WI38 (cell line): ENCODE data around the gene RBFOX1.

Experiments
- H3K4me3 ChIP-seq: 2 replicates; pipeline ENCODE4 v1.5.1; 2011; ENCODE audit warnings: low read depth, mild to moderate bottlenecking, control low read depth, low read length
- CTCF ChIP-seq: IDR thresholded peaks from 2 replicates; pipeline ENCODE4 v1.5.1; 2012; ENCODE audit warnings: low read depth, mild to moderate bottlenecking, control low read depth, low read length

Gene RBFOX1

GRCh38 chr16:7439518-7439917 is 106.9 kb downstream of the RBFOX1 start:
- no peak overlapping the region for H3K4me3 ChIP-seq
- no peak for TF ChIP-seq CTCF

DNA sequence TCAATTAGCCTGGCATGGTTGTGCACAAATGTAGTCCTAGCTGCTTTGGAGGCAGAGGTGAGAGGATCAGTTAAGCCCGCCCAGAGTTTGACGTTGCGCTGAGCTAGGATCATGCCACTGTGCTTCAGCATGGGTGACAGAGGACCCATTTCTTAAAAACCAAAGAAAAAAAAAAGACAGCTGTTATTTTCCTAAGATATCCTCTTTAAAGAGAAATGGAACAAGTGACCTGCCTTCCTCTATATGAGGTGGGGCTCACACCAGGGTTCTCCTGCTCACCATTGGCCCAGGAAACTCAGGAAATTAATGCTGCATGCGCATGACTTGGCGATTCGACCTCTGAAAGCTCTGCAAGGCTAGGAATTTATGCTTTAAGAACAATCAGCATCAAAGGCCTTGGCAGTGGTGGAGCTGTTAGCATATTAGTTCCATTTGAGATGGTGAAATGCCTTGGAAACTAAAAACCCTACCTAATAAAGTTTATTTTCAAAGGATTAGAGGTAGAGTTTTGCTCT is 108.3 kb downstream of the RBFOX1 start:
- no peak for TF ChIP-seq CTCF
- no peak overlapping the region for H3K4me3 ChIP-seq

- no peak overlapping the region for H3K4me3 ChIP-seq
- TF ChIP-seq CTCF = no peak
These were observed 109.4 kb downstream of the RBFOX1 start for GRCh38 chr16:7442050-7442449.

DNA sequence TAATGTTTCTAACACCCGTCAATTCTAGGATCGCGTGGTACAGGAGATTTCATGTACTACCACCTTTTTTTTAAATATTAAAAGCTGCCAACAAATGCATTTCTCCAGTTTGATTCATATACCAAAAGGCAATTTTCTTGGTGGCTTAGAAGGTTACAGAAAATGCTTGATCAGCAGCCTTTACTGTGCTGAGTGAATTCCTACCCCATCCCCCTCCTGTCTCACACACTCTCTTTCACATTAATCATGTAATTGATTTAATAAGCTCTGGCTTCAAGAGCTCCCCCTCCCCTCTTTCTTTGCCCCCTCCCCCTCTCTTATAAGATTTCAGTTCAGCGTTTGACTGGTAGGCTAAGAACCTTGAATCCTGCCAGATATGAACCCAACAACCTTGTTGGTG is 110.5 kb downstream of the RBFOX1 start:
- H3K4me3 ChIP-seq = no peak overlapping the region
- no peak for TF ChIP-seq CTCF

GRCh38 chr16:7443648-7444365 is 111.2 kb downstream of the RBFOX1 start:
- no peak for TF ChIP-seq CTCF
- H3K4me3 ChIP-seq = no peak overlapping the region

DNA sequence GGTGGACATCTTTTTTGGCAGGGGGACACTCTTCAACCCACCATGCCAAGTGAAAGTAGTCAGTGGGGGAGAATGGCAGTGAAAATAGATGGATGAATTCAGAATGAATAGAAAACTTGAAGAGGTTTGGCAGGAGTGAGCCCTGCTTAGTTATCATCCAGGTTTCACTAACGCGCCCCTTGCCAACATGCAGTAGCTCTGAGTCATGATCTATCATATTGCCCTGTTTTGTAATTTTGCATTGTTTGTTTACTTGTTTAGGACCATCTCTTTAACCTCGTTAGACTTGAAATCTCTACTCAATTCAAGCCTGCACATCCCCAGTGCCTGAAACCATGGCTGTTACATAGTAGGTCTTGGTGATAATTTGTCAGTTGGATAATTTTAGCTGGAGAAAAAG is 116.7 kb downstream of the RBFOX1 start:
- TF ChIP-seq CTCF = no peak
- H3K4me3 ChIP-seq = no peak overlapping the region

GRCh38 chr16:7449808-7450207 is 117.2 kb downstream of the RBFOX1 start:
- no peak for TF ChIP-seq CTCF
- H3K4me3 ChIP-seq = no peak overlapping the region
